GM12878 (cell line): Measurements from ENCODE around the gene OXCT1. TPM values are rescaled to one million over a fixed set of nuclear protein-coding genes. Genes with fewer than 3 reads are reported as not detected.
A peak's percentile ranks its signal among the peaks of the same experiment; 100 is the strongest.

Experiments used
- ATAC-seq: fragments of 200-7000 bp; cut with Tn5 transposase; 3 replicates; pipeline ENCODE4 v1.9.1; 2020; ENCODE audit warnings: mild to moderate bottlenecking, moderate library complexity
- BruUV-seq: library from RNA; stranded (reverse); fragments of 400-500 nt; replicated peaks from 2 replicates; lab custom pipeline; 2021; lab: Mats Ljungman, UMichigan
- CTCF ChIA-PET: fragments of 300-600 bp; sonication (Branson Sonifier 250); formaldehyde crosslinking; extraction: SDS; loops from one replicate; lab custom pipeline; 2021; ENCODE audit warnings: inconsistent platforms; lab: Yijun Ruan, JAX
- POLR2A ChIA-PET: fragments of 350-600 bp; formaldehyde crosslinking; extraction: SDS; loops from one replicate; lab custom pipeline; 2021; ENCODE audit warnings: inconsistent platforms; lab: Charles Lee
- RAD21 ChIA-PET: fragments of 300-600 bp; sonication (Branson Sonifier 250); formaldehyde crosslinking; loops from one replicate; lab custom pipeline; 2023; ENCODE audit warnings: antibody characterized with exemption; ENCODE audit not compliant: unreplicated experiment; lab: Charles Lee
- SMC1A ChIA-PET: fragments of 300-600 bp; sonication (Branson Sonifier 250); formaldehyde crosslinking; loops from one replicate; lab custom pipeline; 2023; ENCODE audit not compliant: unreplicated experiment, uncharacterized antibody; lab: Charles Lee
- DNase-seq: peaks from one replicate; pipeline ENCODE4 v3.0.0-alpha.2; 2011; ENCODE audit warnings: low read depth, low spot score
- FAIRE-seq: peaks from 3 replicates; lab custom pipeline; 2011; peaks lifted over from hg19 to GRCh38; lab: Jason Lieb, UNC
- H2AFZ ChIP-seq: 2 replicates; pipeline ENCODE4 v1.6.0; 2011; ENCODE audit warnings: low read depth, low read length, control low read depth; ENCODE audit not compliant: control insufficient read depth
- H3K27ac ChIP-seq: 2 replicates; pipeline ENCODE4 v1.5.1; 2011; ENCODE audit warnings: control low read depth; ENCODE audit not compliant: control insufficient read depth, insufficient read depth
- H3K27me3 ChIP-seq, 2 experiments: replicated peaks in 1 of 2; 2 replicates each; pipeline versions ENCODE4 v1.6.0 to v1.6.1; 2011; ENCODE audit warnings: low read length in 1 of 2; ENCODE audit not compliant: control insufficient read depth in 2 of 2, insufficient read depth in 2 of 2
- H3K36me3 ChIP-seq, 2 experiments: 2 replicates each; pipeline ENCODE4 v1.5.1; 2011; ENCODE audit warnings: low read length in 1 of 2; ENCODE audit not compliant: control insufficient read depth in 2 of 2, insufficient read depth in 2 of 2
- H3K4me1 ChIP-seq: 2 replicates; pipeline ENCODE4 v1.6.1; 2011; ENCODE audit warnings: mild to moderate bottlenecking, low read length, moderate library complexity, mixed read lengths; ENCODE audit not compliant: control insufficient read depth, insufficient read depth
- H3K4me2 ChIP-seq: 2 replicates; pipeline ENCODE4 v1.6.0; 2011; ENCODE audit warnings: control low read depth; ENCODE audit not compliant: control insufficient read depth, insufficient read depth
- H3K4me3 ChIP-seq: fragments of 200-600 bp; sonication (generic); 2 replicates; pipeline ENCODE4 v1.5.1; 2016
- H3K79me2 ChIP-seq: 2 replicates; pipeline ENCODE4 v1.6.0; 2011; ENCODE audit warnings: low read length; ENCODE audit not compliant: control insufficient read depth, insufficient read depth
- H3K9ac ChIP-seq: 2 replicates; pipeline ENCODE4 v1.8.0; 2011; ENCODE audit warnings: low read length, control low read depth, mixed read lengths; ENCODE audit not compliant: control insufficient read depth, insufficient read depth
- H3K9me3 ChIP-seq: replicated peaks from 3 replicates; pipeline ENCODE4 v1.5.1; 2011; ENCODE audit warnings: mild to moderate bottlenecking, low read length; ENCODE audit not compliant: control insufficient read depth, insufficient read depth
- H4K20me1 ChIP-seq: 2 replicates; pipeline ENCODE4 v1.6.0; 2011; ENCODE audit not compliant: control insufficient read depth, insufficient read depth
- ASH2L ChIP-seq: fragments of 300-600, 200-600 bp; sonication (generic); IDR thresholded peaks from 2 replicates; pipeline ENCODE4 v1.6.1; 2017; ENCODE audit warnings: low read depth, mild to moderate bottlenecking, borderline replicate concordance
- BRCA1 ChIP-seq: IDR thresholded peaks from 2 replicates; pipeline ENCODE4 v1.6.1; 2011; ENCODE audit warnings: low read depth, low read length, improper control_type of control experiment
- CHD4 ChIP-seq: fragments of 200-600 bp; sonication (generic); IDR thresholded peaks from 2 replicates; pipeline ENCODE4 v1.6.1; 2016; ENCODE audit warnings: mild to moderate bottlenecking
- CREB1 ChIP-seq: IDR thresholded peaks from 2 replicates; pipeline ENCODE4 v1.6.1; 2012; ENCODE audit warnings: low read depth, mild to moderate bottlenecking, inconsistent platforms
- CUX1 ChIP-seq: IDR thresholded peaks from 2 replicates; pipeline ENCODE4 v1.6.1; 2012; ENCODE audit warnings: improper control_type of control experiment, low read depth, low read length; ENCODE audit not compliant: insufficient replicate concordance
- KAT2A ChIP-seq: conservative IDR thresholded peaks from 2 replicates; pipeline ENCODE4 v1.6.1; 2011; ENCODE audit warnings: low read depth, low read length; ENCODE audit not compliant: control insufficient read depth
- PAX5 ChIP-seq: IDR thresholded peaks from 2 replicates; pipeline ENCODE4 v1.6.1; 2011; ENCODE audit warnings: low read depth, low read length, borderline replicate concordance
- PBX3 ChIP-seq: IDR thresholded peaks from 2 replicates; pipeline ENCODE4 v1.6.1; 2011; ENCODE audit warnings: mild to moderate bottlenecking, low read depth, low read length, moderate library complexity; ENCODE audit not compliant: insufficient replicate concordance
- PRDM15 ChIP-seq: fragments of 450-650 bp; formaldehyde crosslinking; IDR thresholded peaks from 2 replicates; pipeline ENCODE4 v1.4.0; 2020; ENCODE audit warnings: mild to moderate bottlenecking, moderate library complexity
- TBL1XR1 ChIP-seq: IDR thresholded peaks from 2 replicates; pipeline ENCODE4 v1.6.1; 2012; ENCODE audit warnings: low read depth, low read length, improper control_type of control experiment
- TCF3 ChIP-seq: IDR thresholded peaks from 2 replicates; pipeline ENCODE4 v1.6.1; 2012; ENCODE audit warnings: low read depth, mild to moderate bottlenecking, low read length, borderline replicate concordance; ENCODE audit not compliant: insufficient read depth
- USF1 ChIP-seq: IDR thresholded peaks from 2 replicates; pipeline ENCODE4 v1.6.1; 2011; ENCODE audit warnings: borderline replicate concordance, low read depth, mild to moderate bottlenecking, moderate library complexity, mixed read lengths, low read length; ENCODE audit not compliant: insufficient read depth; ENCODE audit errors: extremely low read length
- WGBS: methylation state at CpG from one replicate; pipeline ENCODE4 v1.1.6; 2016; ENCODE audit warnings: low lambda C conversion rate; ENCODE audit not compliant: insufficient replicate concordance, insufficient coverage; ENCODE audit errors: missing lambda C conversion rate; 5-methylcytosine and 5-hydroxymethylcytosine counted together
- in situ Hi-C: fragments of 300-500 bp; cut with MboI; formaldehyde crosslinking; loops from 9 replicates; pipeline ENCODE4 v1.14.3; 2018; ENCODE audit warnings: mixed read lengths
- intact Hi-C: fragments of 100-400 bp; cut with micrococcal nuclease; formaldehyde crosslinking; loops from one replicate; pipeline ENCODE4 v1.14.2; 2022; ENCODE audit not compliant: unreplicated experiment
- polyA plus RNA-seq, 11 experiments: library from polyadenylated mRNA; depleted of rRNA in 4 of 11; unstranded in 6 of 11; stranded (reverse) in 5 of 11; fragments of >200 nt; fragmentation: Nextera tagmentation in 4 of 11; fragmentation: Illumina TruSeq in 1 of 11; extraction: Ambion mirVana in 4 of 11; extraction: Trizol in 1 of 11; gene quantifications; 1 replicate in 1 of 11; 2 replicates in 10 of 11; pipeline versions ENCODE4 v1.2.1 to v1.2.3, GENCODE V29; 2011 to 2016; ENCODE audit warnings: inconsistent platforms in 2 of 11, missing spikeins in 2 of 11, low read depth in 1 of 11
- total RNA-seq, 4 experiments: library from RNA; depleted of rRNA in 3 of 4; stranded (reverse); fragments of >200 nt in 3 of 4; fragmentation: Illumina TruSeq in 1 of 4; extraction: Trizol in 1 of 4; gene quantifications; 2 replicates each; pipeline versions ENCODE4 v1.2.1 to v1.2.3, GENCODE V29; 2013 to 2021

OXCT1 gene
- total and polyA plus RNA-seq, 10 of the 15 experiments (the other 5 are each of a cell fraction or from before 2014, with no cell fraction given), result 46.9 to 103 (median 70.5) TPM

GRCh38 chr5:41748631-41749030, 121.6 kb downstream of the OXCT1 start:
- Histone ChIP-seq H3K9me3 (no peaks in the 10 kb centered on the region), H3K27ac (no peak overlapping the region; the same call in 1 of the 2 replicates), H3K27me3 (no peaks in the 10 kb centered on the region), H3K4me3 (no peak overlapping the region), H3K4me1 (peaks cover 10% of the 10 kb centered on the region), H2AFZ (no peak overlapping the region), H3K79me2 (no peaks in the 10 kb centered on the region), H3K36me3 (peaks cover 7 to 9% of the 10 kb centered on the region in 2 experiments), H3K4me2 (no peak overlapping the region), H4K20me1 (no peaks in the 10 kb centered on the region), H3K9ac (no peak overlapping the region)
- ChIA-PET POLR2A (no interaction called here), CTCF (interaction anchor here (0.8 to 1.2 kb wide), 3 partner anchors 10 to 30 kb away, joined by 3 read pairs; no protein-coding TSS in a partner anchor), SMC1A (interaction anchor here (1.0 to 10.0 kb wide), 3 partner anchors 15 to 34 kb away, joined by 4 to 104 read pairs (median 6); no protein-coding TSS in a partner anchor), RAD21 (interaction anchor here (1.2 kb wide), 1 partner anchor 15 kb away, joined by 3 read pairs; no protein-coding TSS in a partner anchor)
- peak; percentile 77 for DNase-seq
- 0% methylated on average over 2 of the region's 2 CpGs for WGBS
- in situ Hi-C loops (no loop called here), intact Hi-C loops (loop anchor here (2.0 kb wide), 1 partner anchor 22 kb away; no protein-coding TSS in a partner anchor)
- no TSS peak for BruUV-seq
- ATAC-seq, result peak; percentile 99
- FAIRE-seq, result peak; percentile 90
- TF ChIP-seq PRDM15 (CRISPR knock-in tag) (no peak), TBL1XR1 (no peak), CUX1 (no peak), PAX5 (peak; percentile 46; the same call in 1 of the 2 replicates), CHD4 (no peak), ASH2L (no peak), USF1 (no peak), BRCA1 (no peak), CREB1 (peak; percentile 67), PBX3 (peak; percentile 89), KAT2A (no peak), TCF3 (peak; percentile 92)
